Muscle of arm (tissue), 12 donors: ENCODE measurements around the gene CCR1. TPM values are rescaled to one million over a fixed set of nuclear protein-coding genes. Genes with fewer than 3 reads are reported as not detected.
"Not testable (repeated sequence)": the region's sequence is repeated elsewhere in the genome, so short reads cannot be mapped to it uniquely, and the experiment has no call there.

ENCODE experiments used
- DNase-seq: peaks from one replicate; pipeline ENCODE4 v3.0.0-alpha.2; 2013
- polyA plus RNA-seq, 12 donors: library from polyadenylated mRNA; unstranded; fragments of 120-200 nt; gene quantifications; one replicate each; pipeline ENCODE4 v1.2.1, GENCODE V29; 2013; ENCODE audit not compliant: insufficient read length in 12 of 12

Gene CCR1
- polyA plus RNA-seq, 12 donors: 1.8 to 4.3 (median 3.6) TPM; not detected in 1

GRCh38 chr3:46184469-46184868 lies 23.6 kb downstream of the CCR1 start:
- no peak for DNase-seq

GRCh38 chr3:46183330-46183729 lies 24.8 kb downstream of the CCR1 start:
- DNase-seq: no peak

- no peak for DNase-seq
Measured at GRCh38 chr3:46168583-46169345, 39.3 kb downstream of the CCR1 start.

GRCh38 chr3:46163556-46164041 lies 44.5 kb downstream of the CCR1 start:
- DNase-seq: no peak

GRCh38 chr3:46162975-46163555 lies 45.0 kb downstream of the CCR1 start:
- DNase-seq: no peak

- not testable (repeated sequence) for DNase-seq
Measured at GRCh38 chr3:46157685-46158084, 50.4 kb downstream of the CCR1 start.

GRCh38 chr3:46154311-46154710 lies 53.8 kb downstream of the CCR1 start:
- DNase-seq: no peak

Other genes with a start within 250 kb of the CCR1 start
- gene FYCO1, start 212.5 kb downstream of the CCR1 start, polyA plus RNA-seq: 10 to 100 TPM in 11 of 12 donors, not detected in 1; 20.9 to 44.6 (median 29.6) TPM
- gene XCR1, start 180.8 kb downstream of the CCR1 start, polyA plus RNA-seq: 1 to 10 TPM in 2 of 12 donors, under 1 TPM in 8, not detected in 2; 0.09 to 2.7 (median 0.23) TPM
- gene CCR3, start 34.1 kb upstream of the CCR1 start, polyA plus RNA-seq: under 1 TPM in 4 of 12 donors, not detected in 8; 0.11 to 0.39 (median 0.26) TPM
- gene CCR2, start 145.8 kb upstream of the CCR1 start, polyA plus RNA-seq: 1 to 10 TPM in 2 of 12 donors, under 1 TPM in 8, not detected in 2; 0.48 to 2.8 (median 0.82) TPM
- under 1 TPM in 10 of 12 donors, not detected in 2; 0.25 to 0.73 (median 0.33) TPM for gene CCR5, start 162.6 kb upstream of the CCR1 start, polyA plus RNA-seq
- under 1 TPM in 10 of 12 donors, not detected in 2; 0.27 to 0.83 (median 0.53) TPM for gene CCRL2, start 198.9 kb upstream of the CCR1 start, polyA plus RNA-seq